Erythroblast (primary cell): ENCODE results near the gene KATNB1.
A peak's percentile ranks its signal among the peaks of the same experiment; 100 is the strongest.

Experiments used
- DNase-seq, 2 experiments: peaks; one replicate each; lab custom pipeline; 2025; lab: John Stamatoyannopoulos, UW
- GATA1 ChIP-seq: IDR thresholded peaks from 2 replicates; pipeline ENCODE4 v1.6.1; 2011; ENCODE audit warnings: low read depth, mild to moderate bottlenecking, control low read depth, low read length, moderate library complexity
- POLR2A ChIP-seq: IDR thresholded peaks from 2 replicates; pipeline ENCODE4 v1.6.1; 2011; ENCODE audit warnings: mild to moderate bottlenecking, low read length

Gene KATNB1

DNA sequence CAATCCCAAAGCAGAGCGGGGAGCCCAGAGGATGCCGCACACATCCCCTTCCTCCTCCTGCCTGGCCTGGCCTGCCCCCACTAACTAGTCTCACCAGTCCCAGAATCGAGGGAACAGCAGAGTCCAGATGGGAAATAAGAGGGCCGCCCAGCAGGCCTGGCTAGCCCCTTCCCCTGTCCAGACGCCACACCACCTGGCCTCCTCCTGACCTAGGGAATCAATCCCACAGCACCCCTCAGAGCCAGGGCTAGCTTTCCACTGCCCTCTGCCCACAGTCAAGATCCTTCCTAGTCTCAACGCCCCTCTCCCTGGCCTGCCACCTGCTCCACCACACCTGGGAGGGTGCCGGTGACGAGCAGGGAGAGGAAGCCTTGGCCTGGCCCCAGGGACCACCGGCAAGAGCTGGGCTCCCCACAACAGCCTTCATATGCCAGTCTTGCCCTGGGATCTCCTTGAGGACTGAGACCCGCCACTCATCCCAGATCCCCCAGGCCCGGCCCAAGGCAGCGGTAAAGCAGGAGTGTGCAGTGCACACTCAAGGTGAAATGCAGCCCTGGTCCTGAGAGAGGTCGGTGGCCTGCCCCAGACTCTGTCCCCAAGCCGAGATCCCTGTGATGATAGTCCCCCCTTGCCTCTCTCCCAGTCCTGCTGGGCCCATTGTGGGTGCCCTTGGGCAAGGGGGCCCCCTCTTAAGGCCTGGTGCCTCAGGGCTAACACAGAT lies 27.9 kb downstream of the KATNB1 start:
- no peak for DNase-seq
- TF ChIP-seq GATA1: no peak
- no peak for TF ChIP-seq POLR2A

DNA sequence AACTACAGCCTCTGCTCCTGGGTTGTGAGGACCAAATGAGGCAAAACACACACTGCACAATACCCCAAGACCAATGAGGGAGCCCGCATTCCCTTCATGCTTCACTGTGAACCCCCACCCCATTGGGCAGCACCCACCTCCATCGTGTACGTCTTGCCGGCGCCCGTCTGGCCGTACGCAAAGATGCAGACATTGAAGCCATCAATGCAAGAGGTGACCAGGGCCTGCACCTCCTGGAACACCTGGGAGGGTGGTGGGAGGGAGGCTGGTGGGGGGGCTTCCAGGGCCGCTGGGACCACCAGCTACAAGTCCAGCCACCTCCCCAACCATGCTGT lies 28.4 kb downstream of the KATNB1 start:
- no peak for DNase-seq

DNA sequence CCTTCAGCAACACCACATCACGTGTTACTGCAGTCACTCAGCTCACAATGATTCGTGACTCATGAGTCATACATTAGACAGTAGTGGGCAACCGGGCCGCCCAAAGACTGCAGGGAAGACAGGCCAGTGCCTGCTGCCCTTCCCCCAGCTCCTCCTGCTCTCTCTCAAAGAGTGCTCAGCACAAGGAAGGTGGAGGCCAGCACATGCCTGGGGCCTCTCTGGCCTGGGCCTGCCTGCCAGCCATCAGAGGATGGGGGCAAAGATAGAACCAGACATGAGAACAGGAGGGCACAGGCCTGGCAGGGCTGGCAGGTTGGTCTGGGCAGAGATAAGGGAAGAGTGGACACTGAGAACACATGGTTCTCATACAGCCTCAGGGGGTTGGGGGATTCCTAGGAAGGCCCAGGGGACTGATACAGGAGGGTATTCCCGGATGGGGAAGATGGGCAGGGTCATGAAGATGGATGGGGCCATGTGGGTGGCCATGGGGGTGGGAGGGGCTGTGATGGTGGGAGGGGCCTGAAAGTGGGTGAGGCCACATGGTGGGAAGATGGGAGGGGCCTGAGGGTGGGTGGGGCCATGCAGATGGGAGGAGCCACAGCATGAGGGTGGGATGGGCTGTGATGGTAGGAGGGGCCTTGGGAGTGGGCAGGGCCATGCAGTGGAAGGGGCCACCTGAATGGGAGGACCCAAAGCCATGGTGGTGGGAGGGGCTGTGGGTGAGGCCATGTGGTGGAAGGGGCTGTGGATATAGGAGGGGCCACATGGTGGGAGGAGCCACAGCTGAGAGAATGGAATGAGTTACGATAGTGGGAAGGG lies 29.0 kb downstream of the KATNB1 start:
- DNase-seq: peak; percentile 64 to 67

More for the DNA sequence above, 28.4 kb downstream of the KATNB1 start:
- no peak for TF ChIP-seq GATA1
- no peak for TF ChIP-seq POLR2A

DNA sequence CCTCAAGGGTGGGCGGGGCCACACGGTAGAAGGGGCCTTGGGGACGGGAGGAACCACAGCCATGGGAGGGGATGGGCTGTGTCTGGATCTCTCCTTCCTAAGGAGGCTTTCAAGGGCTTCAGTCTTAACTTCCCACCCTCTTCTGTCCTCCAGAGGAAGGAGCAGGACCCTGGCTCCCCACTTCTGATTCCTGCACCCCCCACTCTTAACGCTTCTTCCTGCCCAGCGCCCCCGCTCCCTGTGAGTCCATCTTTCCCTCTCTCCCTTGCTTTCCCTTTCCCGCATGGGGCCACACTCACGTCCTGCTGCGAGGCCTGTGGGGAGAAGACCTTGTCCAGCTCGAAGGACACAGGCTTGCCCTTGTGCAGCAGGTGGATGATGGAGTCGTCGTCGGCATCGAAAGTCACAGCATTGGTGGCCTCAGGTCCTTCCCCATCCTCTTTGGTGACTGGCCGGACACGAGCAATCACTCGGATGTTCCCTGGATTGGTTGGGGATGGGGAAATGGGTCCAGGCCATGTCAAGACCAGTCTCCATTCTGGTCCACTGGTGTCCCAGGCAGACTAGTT lies 29.7 kb downstream of the KATNB1 start:
- TF ChIP-seq POLR2A: no peak
- TF ChIP-seq GATA1: no peak

More for the DNA sequence above, 29.0 kb downstream of the KATNB1 start:
- TF ChIP-seq GATA1: no peak
- no peak for TF ChIP-seq POLR2A

DNA sequence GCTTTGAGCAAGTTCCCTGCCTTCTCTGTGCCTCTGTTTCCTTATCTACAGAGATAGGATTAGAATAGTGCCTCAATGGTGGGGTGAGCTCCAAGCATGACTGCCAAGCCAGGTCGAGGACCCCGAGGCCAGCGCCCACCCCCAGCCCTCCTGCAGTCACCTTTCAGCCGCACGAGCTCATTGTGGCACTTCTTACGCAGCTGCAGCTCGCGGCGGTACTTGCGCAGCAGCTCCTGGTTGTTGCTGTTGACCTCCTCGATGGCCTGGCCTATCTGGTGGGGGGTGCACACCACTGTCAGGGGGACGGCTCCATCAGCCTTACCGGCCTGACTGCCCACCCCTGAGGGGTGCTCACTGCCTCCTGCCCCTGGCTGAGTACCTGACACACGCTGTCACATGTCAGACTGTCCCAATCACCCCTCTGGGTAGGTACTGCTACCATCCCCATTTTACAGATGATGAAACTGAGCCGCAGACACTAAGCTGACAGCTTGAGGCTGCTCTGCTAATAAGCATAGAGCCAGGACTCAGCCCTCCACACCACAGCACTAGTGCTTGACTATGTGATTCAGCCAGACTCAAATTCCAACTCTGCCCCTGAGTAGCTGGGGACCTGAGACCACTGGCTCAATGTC lies 31.3 kb downstream of the KATNB1 start:
- TF ChIP-seq GATA1: no peak
- TF ChIP-seq POLR2A: no peak
- DNase-seq: no peak

More for the DNA sequence above, 29.7 kb downstream of the KATNB1 start:
- DNase-seq: no peak

DNA sequence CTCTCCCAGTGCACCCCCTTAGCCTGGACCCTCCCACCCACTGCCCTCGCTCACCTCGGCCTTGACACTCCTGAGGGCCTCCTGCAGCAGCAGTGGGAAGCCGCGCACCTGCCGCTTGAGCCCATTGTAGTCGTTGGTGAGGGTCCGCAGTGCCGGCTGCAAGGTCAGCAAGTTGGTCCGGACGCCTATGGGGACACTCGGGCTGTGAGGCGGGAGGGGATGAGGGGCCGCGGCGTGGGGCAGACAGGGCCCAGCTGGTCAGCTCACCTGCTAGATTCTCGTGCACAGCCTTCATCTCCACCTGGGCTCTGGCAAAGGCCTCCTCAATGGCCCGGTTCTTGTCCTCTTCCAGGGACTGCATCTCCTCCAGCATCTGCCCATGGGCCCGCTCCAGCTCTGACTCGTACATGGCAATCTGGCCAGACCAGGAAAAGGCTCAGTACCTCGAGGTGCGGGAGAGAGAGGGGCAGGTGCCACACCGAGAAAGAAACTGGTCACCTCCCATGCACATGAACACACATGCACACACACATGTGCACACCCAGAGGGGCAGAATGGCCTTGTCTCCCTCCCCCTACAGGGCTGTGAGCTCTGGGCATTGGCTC lies 34.1 kb downstream of the KATNB1 start:
- no peak for DNase-seq
- TF ChIP-seq GATA1: no peak
- TF ChIP-seq POLR2A: no peak

DNA sequence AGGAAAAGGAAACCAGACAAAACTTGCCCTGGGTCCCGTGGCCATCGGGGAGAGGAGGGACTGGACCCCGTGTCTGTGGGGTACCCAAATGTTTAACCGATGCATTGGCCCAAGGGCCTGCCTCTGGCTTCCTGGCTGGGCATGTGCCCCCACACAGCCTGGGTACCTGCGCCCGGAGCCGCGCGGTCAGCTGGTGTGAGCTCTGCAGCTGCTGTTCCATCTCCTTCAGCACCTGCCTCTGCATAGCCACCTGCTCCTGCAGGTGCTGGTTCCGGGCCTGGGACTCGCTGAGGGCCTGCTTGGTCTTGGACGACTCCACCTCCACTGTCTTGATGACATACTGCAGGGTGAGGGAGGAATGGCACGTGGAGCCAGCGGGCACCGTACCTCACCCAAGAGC lies 34.8 kb downstream of the KATNB1 start:
- TF ChIP-seq POLR2A (no peak), GATA1 (no peak)
- DNase-seq: no peak

DNA sequence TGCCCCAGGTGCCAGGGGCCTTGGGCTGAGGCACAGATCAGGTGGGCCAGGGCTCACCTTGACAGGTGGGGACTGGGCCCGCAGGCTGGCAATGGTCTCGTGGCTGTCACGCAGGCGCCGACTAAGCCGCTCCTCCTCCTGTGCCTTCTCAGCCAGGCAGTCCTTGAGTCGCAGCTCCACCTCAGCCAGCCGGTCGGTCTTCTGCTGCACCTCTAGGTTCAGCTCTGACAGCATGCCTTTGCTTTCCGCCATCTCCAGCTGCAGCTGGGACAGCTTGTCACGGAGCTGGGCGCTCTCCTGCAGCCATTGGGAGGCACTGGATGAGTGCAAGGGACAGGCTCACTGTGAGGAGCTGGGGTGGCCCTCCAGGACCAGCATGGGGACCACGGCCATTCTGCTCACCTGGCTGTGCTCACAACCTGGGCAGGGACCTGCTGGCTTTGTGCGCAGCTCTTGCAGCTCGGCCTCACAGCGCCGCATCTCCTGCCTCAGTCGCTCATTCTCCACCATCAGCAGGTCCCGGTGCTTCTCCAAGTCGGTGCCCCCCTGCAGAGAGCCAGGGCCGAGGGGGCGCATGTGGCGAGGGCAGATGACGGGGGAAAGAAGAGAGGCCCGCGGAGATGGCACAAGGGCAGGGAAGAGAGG lies 35.7 kb downstream of the KATNB1 start:
- TF ChIP-seq GATA1 (no peak), POLR2A (no peak)
- no peak for DNase-seq

DNA sequence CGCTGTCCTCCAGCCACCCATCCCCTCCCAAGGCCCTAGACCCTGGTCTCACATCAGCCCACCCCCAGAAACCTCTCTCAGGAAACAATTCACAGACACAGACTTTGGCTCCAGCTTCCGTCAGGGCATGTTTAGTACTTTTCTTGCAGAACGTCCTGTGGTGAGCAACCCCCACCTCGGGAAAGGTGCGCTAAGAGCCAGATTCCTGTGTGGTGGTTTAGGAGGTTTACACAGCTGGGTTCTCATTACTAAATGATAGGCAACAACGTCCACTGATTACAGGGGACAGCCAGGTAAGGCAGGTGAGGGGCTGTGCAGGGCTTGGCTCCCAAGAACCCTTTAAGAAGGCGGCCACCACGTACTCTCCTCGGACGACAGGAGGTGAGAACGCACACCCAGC lies 37.4 kb downstream of the KATNB1 start:
- TF ChIP-seq GATA1 (no peak), POLR2A (no peak)
- DNase-seq: no peak

DNA sequence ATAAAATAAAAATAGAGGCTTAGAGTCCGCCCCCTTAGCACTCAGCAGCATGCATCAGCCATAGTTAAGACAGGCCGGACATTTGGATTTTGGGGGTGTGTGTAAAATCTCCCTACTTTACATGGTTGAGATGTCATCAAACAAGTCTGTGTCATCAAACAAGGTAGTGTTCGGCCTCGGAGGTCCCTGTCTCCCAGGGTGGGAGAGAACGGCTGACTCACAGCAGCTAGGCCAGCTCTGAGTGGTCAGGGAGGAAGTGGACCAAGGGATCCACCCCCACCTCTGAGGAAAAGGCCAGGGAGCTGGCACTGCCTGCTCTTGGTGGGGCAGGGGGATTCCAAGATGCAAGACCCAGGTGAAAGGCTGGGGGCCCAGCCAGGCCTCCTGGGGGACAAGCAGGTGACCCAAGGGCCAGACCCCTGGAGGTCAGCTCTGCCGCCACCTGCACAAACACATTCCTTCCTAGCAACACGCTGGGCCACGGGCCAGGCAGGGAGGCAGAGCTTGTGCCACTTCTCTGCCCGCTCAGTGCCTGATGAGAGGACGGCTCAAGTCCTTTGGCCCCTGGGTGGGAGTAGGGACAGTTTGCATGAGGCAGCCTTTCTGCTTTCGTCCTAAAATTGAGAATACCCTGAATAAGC lies 38.2 kb downstream of the KATNB1 start:
- DNase-seq: no peak
- no peak for TF ChIP-seq GATA1
- no peak for TF ChIP-seq POLR2A

DNA sequence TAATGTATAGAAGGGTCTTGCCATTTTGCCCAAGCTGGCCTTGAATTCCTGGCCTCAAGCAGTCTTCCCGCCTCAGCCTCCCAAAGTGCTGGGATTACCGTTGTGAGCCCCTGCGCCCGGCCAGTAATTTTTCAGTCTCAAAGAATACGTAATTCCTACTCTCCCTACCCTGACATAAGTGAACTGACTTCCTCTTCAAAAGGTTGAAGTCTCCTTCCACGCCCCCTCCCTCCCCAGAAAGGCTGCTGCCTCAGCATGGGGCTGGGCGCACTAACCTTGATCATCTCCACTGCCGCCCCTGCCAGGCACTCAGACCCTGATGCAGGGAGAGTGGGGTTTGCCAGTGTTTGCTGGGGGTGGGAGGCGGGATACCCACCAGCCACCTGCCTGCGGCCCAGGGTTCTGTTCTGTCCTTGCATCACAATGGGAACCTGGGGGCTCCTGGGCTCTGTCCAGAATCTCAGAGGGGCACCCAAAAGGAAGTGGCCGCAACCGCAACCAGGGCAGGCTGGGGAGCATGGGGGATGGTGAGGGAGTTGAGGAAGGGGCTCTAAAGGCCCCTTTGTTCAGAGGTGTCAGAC lies 39.2 kb downstream of the KATNB1 start:
- TF ChIP-seq GATA1: no peak
- no peak for TF ChIP-seq POLR2A
- no peak for DNase-seq

DNA sequence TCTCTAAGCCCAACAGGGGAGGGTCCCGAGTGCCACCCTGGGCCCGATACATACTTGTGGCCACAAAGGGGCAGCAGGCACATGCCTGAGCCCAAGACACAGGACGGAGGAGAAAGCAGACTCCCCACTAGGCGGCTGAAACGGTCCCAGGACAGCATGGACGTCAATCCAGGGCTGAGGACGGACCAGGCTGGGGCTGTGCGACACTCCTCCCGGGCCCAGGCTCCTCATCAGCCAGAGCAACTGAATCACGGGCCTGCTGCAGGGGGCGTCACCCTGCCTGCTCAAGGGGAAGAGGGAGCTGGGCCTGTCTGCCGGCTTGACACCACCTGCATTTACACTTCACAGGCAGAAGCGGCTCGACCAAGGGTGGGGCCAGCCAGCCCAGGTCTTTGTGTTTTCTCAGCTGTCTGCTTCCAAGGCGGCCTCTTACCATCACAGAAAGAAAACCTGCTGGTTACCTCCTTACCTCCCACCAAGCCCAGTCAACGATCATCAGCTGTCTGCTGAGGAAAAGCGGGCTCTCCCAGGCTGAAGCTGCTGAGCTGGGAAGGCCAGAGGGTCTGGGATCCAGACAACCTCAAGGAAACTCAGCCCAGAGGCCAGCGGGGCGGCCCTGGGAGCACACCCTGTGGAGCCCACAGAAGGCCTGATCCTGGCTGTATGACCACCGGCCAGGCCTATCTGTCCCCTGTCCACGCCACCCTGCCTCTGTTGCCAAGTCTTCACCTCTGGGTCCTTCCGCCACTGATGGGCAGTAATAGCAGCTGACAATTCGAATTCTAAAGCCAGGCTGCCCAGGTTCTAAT lies 40.3 kb downstream of the KATNB1 start:
- peak in 1 of 2 experiments; percentile 14 for DNase-seq
- TF ChIP-seq POLR2A: no peak
- no peak for TF ChIP-seq GATA1
